Neural crest cell (in vitro differentiated cells): ENCODE measurements around the gene RCCD1. TPM values are rescaled to one million over a fixed set of nuclear protein-coding genes. Genes with fewer than 3 reads are reported as not detected.
"Not testable (repeated sequence)": the region's sequence is repeated elsewhere in the genome, so short reads cannot be mapped to it uniquely, and the experiment has no call there.

ENCODE experiments used
- DNase-seq: peaks from one replicate; pipeline ENCODE4 v3.0.0; 2021; ENCODE audit warnings: low read depth, mixed read lengths, low spot score
- H3K27ac Mint-ChIP-seq: one replicate; pipeline ENCODE4 v1.8.0; 2021; ENCODE audit warnings: mild to moderate bottlenecking, mixed read lengths; ENCODE audit not compliant: unreplicated experiment
- H3K27me3 Mint-ChIP-seq: 2 replicates; pipeline ENCODE4 v1.8.0; 2021; ENCODE audit warnings: low read depth, mild to moderate bottlenecking, mixed read lengths
- H3K36me3 Mint-ChIP-seq: 2 replicates; pipeline ENCODE4 v1.8.0; 2021; ENCODE audit warnings: low read depth, mild to moderate bottlenecking, mixed read lengths
- H3K4me1 Mint-ChIP-seq: 2 replicates; pipeline ENCODE4 v1.8.0; 2021; ENCODE audit warnings: mixed read lengths
- H3K4me3 Mint-ChIP-seq: one replicate; pipeline ENCODE4 v1.8.0; 2021; ENCODE audit warnings: mild to moderate bottlenecking, mixed read lengths
- H3K9me3 Mint-ChIP-seq: 2 replicates; pipeline ENCODE4 v1.8.0; 2021; ENCODE audit warnings: mixed read lengths
- CTCF ChIP-seq: fragments of 200-600 bp; sonication (generic); conservative IDR thresholded peaks from 2 replicates; pipeline ENCODE4 v1.5.0; 2021; ENCODE audit warnings: antibody characterized with exemption, mild to moderate bottlenecking
- total RNA-seq: library from RNA; stranded (reverse); gene quantifications from 2 replicates; pipeline ENCODE4 v1.2.1, GENCODE V29; 2021

Gene RCCD1
- total RNA-seq, 1 donor from 2014 or later = 20.9 TPM

DNA sequence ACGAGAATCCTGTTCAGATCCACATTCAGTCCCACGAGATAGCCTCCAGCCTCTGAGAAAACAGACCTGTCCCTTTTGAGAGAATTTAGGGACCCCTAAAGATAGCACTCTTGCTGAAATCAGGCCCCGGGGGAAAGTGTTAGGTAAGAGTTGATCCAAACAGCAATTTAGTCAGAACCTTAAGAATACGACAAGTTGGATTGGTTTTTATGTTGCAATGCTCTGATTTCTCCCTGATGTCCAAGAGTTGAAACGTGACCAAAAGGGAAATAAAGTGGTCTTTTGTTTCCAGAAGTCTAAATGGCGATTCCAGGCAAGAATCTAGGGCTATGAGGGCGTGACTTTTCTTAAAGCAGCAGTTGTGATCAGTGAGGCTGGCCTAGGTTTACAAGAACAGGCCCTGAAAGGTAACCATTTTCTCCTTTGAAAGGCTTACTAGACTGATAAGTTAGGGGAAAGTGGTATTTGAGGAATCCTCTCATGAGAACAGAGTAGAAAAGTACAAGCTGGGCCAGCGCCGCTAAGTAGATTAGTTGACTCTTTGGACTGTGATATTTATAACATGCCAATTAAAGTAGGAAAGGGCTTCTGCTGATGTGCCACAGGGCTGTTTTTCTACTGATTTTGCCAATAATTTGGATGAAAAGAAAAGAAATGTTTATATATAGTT is 46.7 kb upstream of the RCCD1 start:
- Mint-ChIP-seq H3K27me3 (no peaks in the 10 kb centered on the region), H3K4me3 (peak overlapping the region; percentile 0), H3K9me3 (no peaks in the 10 kb centered on the region), H3K4me1 (peaks cover 8% of the 10 kb centered on the region), H3K36me3 (peaks cover 7% of the 10 kb centered on the region), H3K27ac (peak overlapping the region; percentile 15)
- DNase-seq = no peak
- no peak for TF ChIP-seq CTCF

DNA sequence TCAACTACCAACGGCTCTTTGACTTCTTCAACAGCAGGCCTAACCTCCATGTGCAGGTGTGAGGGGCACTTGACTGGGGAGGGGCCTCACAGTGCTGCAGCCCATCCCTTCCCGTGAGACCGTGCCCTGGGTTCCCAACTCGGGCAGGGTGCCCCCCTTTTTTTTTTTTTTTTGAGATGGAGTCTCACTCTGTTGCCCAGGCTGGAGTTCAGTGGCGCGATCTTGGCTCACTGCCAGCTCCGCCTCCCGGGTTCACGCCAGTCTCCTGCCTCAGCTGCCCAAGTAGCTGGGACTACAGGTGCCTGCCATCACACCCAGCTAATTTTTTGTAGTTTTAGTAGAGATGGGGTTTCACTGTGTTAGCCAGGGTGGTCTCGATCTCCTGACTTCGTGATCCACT is 45.2 kb upstream of the RCCD1 start:
- not testable (repeated sequence) for H3K36me3 Mint-ChIP-seq, DNase-seq, H3K4me3 Mint-ChIP-seq, H3K9me3 Mint-ChIP-seq, H3K4me1 Mint-ChIP-seq, H3K27me3 Mint-ChIP-seq, H3K27ac Mint-ChIP-seq

DNA sequence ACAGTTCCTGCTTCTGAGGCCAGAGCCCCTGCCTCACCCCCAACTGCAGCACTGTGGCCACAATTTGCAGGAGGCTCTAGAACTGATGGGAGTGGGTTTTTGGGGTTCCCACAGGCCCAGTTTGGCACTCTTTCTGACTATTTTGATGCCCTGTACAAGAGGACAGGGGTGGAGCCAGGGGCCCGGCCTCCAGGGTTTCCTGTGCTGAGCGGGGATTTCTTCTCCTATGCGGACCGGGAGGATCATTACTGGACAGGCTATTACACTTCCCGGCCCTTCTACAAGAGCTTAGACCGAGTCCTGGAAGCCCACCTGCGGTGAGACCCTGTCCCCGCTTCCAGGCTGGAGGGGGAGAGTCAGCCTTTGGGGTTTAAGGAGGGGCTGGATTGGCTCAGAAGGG is 44.7 kb upstream of the RCCD1 start:
- DNase-seq = no peak
- peaks cover 7% of the 10 kb centered on the region for H3K36me3 Mint-ChIP-seq
- no peaks in the 10 kb centered on the region for H3K9me3 Mint-ChIP-seq
- H3K4me1 Mint-ChIP-seq = no peaks in the 10 kb centered on the region
- H3K4me3 Mint-ChIP-seq = no peak overlapping the region
- H3K27me3 Mint-ChIP-seq = no peaks in the 10 kb centered on the region
- H3K27ac Mint-ChIP-seq = no peak overlapping the region
- TF ChIP-seq CTCF = no peak

GRCh38 chr15:90910441-90911301 is 44.0 kb upstream of the RCCD1 start:
- no peak for TF ChIP-seq CTCF
- Mint-ChIP-seq H3K9me3 (no peaks in the 10 kb centered on the region), H3K36me3 (peaks cover 3% of the 10 kb centered on the region), H3K4me1 (no peaks in the 10 kb centered on the region), H3K4me3 (no peak overlapping the region), H3K27me3 (no peaks in the 10 kb centered on the region), H3K27ac (no peak overlapping the region)
- DNase-seq = no peak

- Mint-ChIP-seq H3K36me3 (no peaks in the 10 kb centered on the region), H3K27ac (no peak overlapping the region), H3K9me3 (no peaks in the 10 kb centered on the region), H3K4me3 (no peak overlapping the region), H3K27me3 (no peaks in the 10 kb centered on the region), H3K4me1 (no peaks in the 10 kb centered on the region)
- DNase-seq = no peak
- no peak for TF ChIP-seq CTCF
Observed at GRCh38 chr15:90911302-90911623, 43.4 kb upstream of the RCCD1 start.
